H9 (cell line): ENCODE measurements around the gene ABCD1. TPM values are rescaled to one million over a fixed set of nuclear protein-coding genes. Genes with fewer than 3 reads are reported as not detected.

Experiments
- DNase-seq: peaks from one replicate; pipeline ENCODE4 v3.0.0-alpha.2; 2017
- H2AFZ ChIP-seq: one replicate; pipeline ENCODE4 v1.6.1; 2013; ENCODE audit warnings: mild to moderate bottlenecking, low read length, control low read depth, moderate library complexity
- H2AK5ac ChIP-seq: 2 replicates; pipeline ENCODE4 v1.6.1; 2013; ENCODE audit warnings: low read length, control low read depth, mixed read lengths; ENCODE audit not compliant: insufficient read length
- H2BK120ac ChIP-seq: one replicate; pipeline ENCODE4 v1.6.1; 2013; ENCODE audit warnings: low read depth, mild to moderate bottlenecking, low read length, control low read depth, inconsistent platforms; ENCODE audit not compliant: poor library complexity, severe bottlenecking
- H2BK12ac ChIP-seq: 2 replicates; pipeline ENCODE4 v1.6.1; 2013; ENCODE audit warnings: low read length, control low read depth, mixed read lengths, low read depth; ENCODE audit not compliant: insufficient read length
- H2BK15ac ChIP-seq: 2 replicates; pipeline ENCODE4 v1.6.1; 2013; ENCODE audit warnings: low read depth, low read length, control low read depth
- H2BK20ac ChIP-seq: one replicate; pipeline ENCODE4 v1.6.1; 2013; ENCODE audit warnings: low read depth, mild to moderate bottlenecking, low read length, control low read depth, inconsistent platforms; ENCODE audit not compliant: poor library complexity, severe bottlenecking
- H2BK5ac ChIP-seq: 2 replicates; pipeline ENCODE4 v1.6.1; 2013; ENCODE audit warnings: low read length, control low read depth, mixed read lengths; ENCODE audit not compliant: insufficient read length
- H3K14ac ChIP-seq: 2 replicates; pipeline ENCODE4 v1.6.1; 2013; ENCODE audit warnings: low read length, control low read depth; ENCODE audit not compliant: insufficient read depth
- H3K18ac ChIP-seq: 2 replicates; pipeline ENCODE4 v1.6.1; 2013; ENCODE audit warnings: low read depth, mild to moderate bottlenecking, mixed read lengths, low read length, control low read depth; ENCODE audit not compliant: insufficient read length
- H3K23ac ChIP-seq: 2 replicates; pipeline ENCODE4 v1.6.1; 2013; ENCODE audit warnings: low read length, control low read depth, mixed read lengths, low read depth; ENCODE audit not compliant: insufficient read length
- H3K23me2 ChIP-seq: 2 replicates; pipeline ENCODE4 v1.6.1; 2013; ENCODE audit warnings: low read depth, mild to moderate bottlenecking, mixed read lengths, low read length, control low read depth; ENCODE audit not compliant: insufficient read length, poor library complexity, severe bottlenecking
- H3K27ac ChIP-seq: 2 replicates; pipeline ENCODE4 v1.5.1; 2013; ENCODE audit warnings: low read length, control low read depth, mixed read lengths, low read depth; ENCODE audit not compliant: insufficient read length
- H3K27me3 ChIP-seq: 2 replicates; pipeline ENCODE4 v1.6.1; 2013; ENCODE audit warnings: low read length, control low read depth, inconsistent platforms; ENCODE audit not compliant: insufficient read depth
- H3K4ac ChIP-seq: 2 replicates; pipeline ENCODE4 v1.6.1; 2013; ENCODE audit warnings: low read depth, mild to moderate bottlenecking, control low read depth, inconsistent platforms, low read length, moderate library complexity
- H3K4me1 ChIP-seq: 2 replicates; pipeline ENCODE4 v1.6.1; 2013; ENCODE audit warnings: low read length, control low read depth, inconsistent platforms; ENCODE audit not compliant: insufficient read depth
- H3K4me2 ChIP-seq: 2 replicates; pipeline ENCODE4 v1.6.1; 2013; ENCODE audit warnings: low read length, control low read depth, mixed read lengths; ENCODE audit not compliant: insufficient read length, insufficient read depth
- H3K56ac ChIP-seq: 2 replicates; pipeline ENCODE4 v1.6.1; 2013; ENCODE audit warnings: low read depth, mild to moderate bottlenecking, mixed read lengths, low read length, control low read depth; ENCODE audit not compliant: insufficient read length
- H3K79me1 ChIP-seq: 2 replicates; pipeline ENCODE4 v1.6.1; 2013; ENCODE audit warnings: low read depth, mild to moderate bottlenecking, moderate library complexity, low read length, control low read depth, inconsistent platforms; ENCODE audit not compliant: insufficient read depth, poor library complexity, severe bottlenecking
- H3K79me2 ChIP-seq: 2 replicates; pipeline ENCODE4 v1.6.1; 2013; ENCODE audit warnings: low read length, control low read depth, inconsistent platforms; ENCODE audit not compliant: insufficient read depth
- H3K9ac ChIP-seq: 2 replicates; pipeline ENCODE4 v1.6.1; 2013; ENCODE audit warnings: low read length, control low read depth, mixed read lengths; ENCODE audit not compliant: insufficient read length; ENCODE audit errors: extremely low read depth
- H3K9me3 ChIP-seq: one replicate; pipeline ENCODE4 v1.6.1; 2013; ENCODE audit warnings: low read depth, low read length, inconsistent platforms; ENCODE audit not compliant: control insufficient read depth
- H3T11ph ChIP-seq: one replicate; pipeline ENCODE4 v1.6.1; 2013; ENCODE audit warnings: mild to moderate bottlenecking, low read length, control low read depth, inconsistent platforms
- H4K20me1 ChIP-seq: one replicate; pipeline ENCODE4 v1.6.1; 2013; ENCODE audit not compliant: control insufficient read depth, insufficient read length, insufficient read depth
- H4K5ac ChIP-seq: 2 replicates; pipeline ENCODE4 v1.6.1; 2013; ENCODE audit warnings: low read depth, mild to moderate bottlenecking, mixed read lengths, low read length, control low read depth; ENCODE audit not compliant: insufficient read length
- H4K8ac ChIP-seq: replicated peaks from 2 replicates; pipeline ENCODE4 v1.6.1; 2013; ENCODE audit warnings: low read length, control low read depth, mixed read lengths, low read depth; ENCODE audit not compliant: insufficient read length
- H4K91ac ChIP-seq: 2 replicates; pipeline ENCODE4 v1.6.1; 2013; ENCODE audit warnings: low read depth, mild to moderate bottlenecking, moderate library complexity, mixed read lengths, low read length, control low read depth; ENCODE audit not compliant: insufficient read length
- H3K27ac Mint-ChIP-seq, 3 experiments: 2 replicates in 2 of 3; 3 replicates in 1 of 3; pipeline ENCODE4 v1.8.0; 2020 to 2021; ENCODE audit warnings: mixed read lengths in 3 of 3, mild to moderate bottlenecking in 1 of 3, moderate library complexity in 1 of 3
- H3K27me3 Mint-ChIP-seq: 2 replicates; pipeline ENCODE4 v1.8.0; 2021; ENCODE audit warnings: low read depth, mild to moderate bottlenecking, moderate library complexity, mixed read lengths
- H3K36me3 Mint-ChIP-seq, 3 experiments: 2 replicates in 2 of 3; 3 replicates in 1 of 3; pipeline ENCODE4 v1.8.0; 2020 to 2021; ENCODE audit warnings: low read depth in 3 of 3, mixed read lengths in 3 of 3; ENCODE audit not compliant: insufficient read depth in 1 of 3
- H3K4me1 Mint-ChIP-seq, 2 experiments: 2 replicates each; pipeline ENCODE4 v1.8.0; 2020; ENCODE audit warnings: mixed read lengths in 2 of 2
- H3K4me3 Mint-ChIP-seq, 2 experiments: 2 replicates in 1 of 2; 3 replicates in 1 of 2; pipeline ENCODE4 v1.8.0; 2020 to 2021; ENCODE audit warnings: mild to moderate bottlenecking in 2 of 2, mixed read lengths in 2 of 2, moderate library complexity in 1 of 2
- H3K9me3 Mint-ChIP-seq, 2 experiments: 2 replicates in 1 of 2; 3 replicates in 1 of 2; pipeline ENCODE4 v1.8.0; 2020; ENCODE audit warnings: mild to moderate bottlenecking in 2 of 2, mixed read lengths in 2 of 2, moderate library complexity in 1 of 2
- CTCF ChIP-seq: fragments of 200-600 bp; sonication (generic); conservative IDR thresholded peaks from 3 replicates; pipeline ENCODE4 v1.8.0; 2021; ENCODE audit warnings: antibody characterized with exemption, mild to moderate bottlenecking
- WGBS: extraction: QIAGEN DNeasy Blood & Tissue Kit; methylation state at CpG from one replicate; pipeline ENCODE4 v1.1.7; 2013; ENCODE audit warnings: missing lambda C conversion rate, low lambda C conversion rate, mixed read lengths; ENCODE audit not compliant: insufficient read length; ENCODE audit errors: extremely low coverage; 5-methylcytosine and 5-hydroxymethylcytosine counted together
- total RNA-seq: library from RNA; stranded (reverse); gene quantifications from 2 replicates; pipeline ENCODE4 v1.2.1, GENCODE V29; 2021

The ABCD1 gene
- total RNA-seq, 1 experiment from 2014 or later: 11.1 TPM

GRCh38 chrX:153688071-153688470, 36.6 kb upstream of the ABCD1 start:
- no peak overlapping the region for H2BK12ac ChIP-seq
- H3K23ac ChIP-seq: no peak overlapping the region
- peaks cover 6% of the 10 kb centered on the region for H3K9me3 ChIP-seq
- no peak overlapping the region for H2BK20ac ChIP-seq
- H3K4me1 ChIP-seq: no peaks in the 10 kb centered on the region; the same call in 1 of the 2 replicates
- H2AFZ ChIP-seq: no peak overlapping the region
- H3K9ac ChIP-seq: no peak overlapping the region
- H3K4ac ChIP-seq: no peak overlapping the region
- Mint-ChIP-seq H3K9me3 (peaks cover 32 to 55% of the 10 kb centered on the region in 2 experiments), H3K4me1 (peaks cover 15 to 19% of the 10 kb centered on the region in 2 experiments), H3K36me3 (peaks cover 15 to 41% (median 40%) of the 10 kb centered on the region in 3 experiments), H3K4me3 (no peak overlapping the region), H3K27ac (no peak overlapping the region), H3K27me3 (peaks cover 2% of the 10 kb centered on the region; the same call in 1 of the 2 replicates)
- no peak overlapping the region for H4K5ac ChIP-seq
- H2AK5ac ChIP-seq: no peak overlapping the region
- no peaks in the 10 kb centered on the region for H3K27me3 ChIP-seq
- H3K23me2 ChIP-seq: no peaks in the 10 kb centered on the region
- no peak overlapping the region for H3K18ac ChIP-seq
- no peak overlapping the region for H3K14ac ChIP-seq
- peaks cover 5% of the 10 kb centered on the region for H4K20me1 ChIP-seq
- H3K27ac ChIP-seq: no peak overlapping the region
- H3K56ac ChIP-seq: no peak overlapping the region
- no CpG with 5 or more reads among the region's 69 CpGs for WGBS
- H4K8ac ChIP-seq: no peak overlapping the region
- H2BK15ac ChIP-seq: no peak overlapping the region
- H2BK5ac ChIP-seq: no peak overlapping the region
- H3T11ph ChIP-seq: no peak overlapping the region
- H2BK120ac ChIP-seq: no peak overlapping the region
- H3K79me2 ChIP-seq: no peaks in the 10 kb centered on the region; the same call in 1 of the 2 replicates
- TF ChIP-seq CTCF: no peak
- no peak for DNase-seq
- H4K91ac ChIP-seq: no peak overlapping the region
- no peaks in the 10 kb centered on the region for H3K79me1 ChIP-seq
- H3K4me2 ChIP-seq: no peak overlapping the region
